A549 (cell line): ENCODE data around the gene SOX6. TPM values are rescaled to one million over a fixed set of nuclear protein-coding genes. Genes with fewer than 3 reads are reported as not detected.

Experiments
- ATAC-seq, 2 experiments: fragments of 200-7000 bp in 1 of 2; fragments of >200 bp in 1 of 2; cut with Nextera tagmentation in 1 of 2; cut with Tn5 transposase in 1 of 2; 3 replicates each; pipeline versions ENCODE4 v1.8.0 to v1.9.1; 2018 to 2020; ENCODE audit warnings: mild to moderate bottlenecking in 1 of 2, moderate library complexity in 1 of 2
- CTCF ChIA-PET: fragments of 300-600 bp; sonication (Branson Sonifier 250); formaldehyde crosslinking; extraction: SDS; loops from one replicate; lab custom pipeline; 2021; ENCODE audit warnings: antibody characterized with exemption, inconsistent platforms; lab: Yijun Ruan, JAX
- POLR2A ChIA-PET: fragments of 350-600 bp; formaldehyde crosslinking; extraction: SDS; loops from one replicate; lab custom pipeline; 2021; ENCODE audit warnings: antibody characterized with exemption, inconsistent platforms; lab: Yijun Ruan, JAX
- DNase-seq, 2 experiments: peaks; one replicate each; pipeline versions ENCODE4 v3.0.0 to v3.0.0-alpha.2; 2011 to 2016; ENCODE audit warnings: low read depth in 1 of 2, low spot score in 1 of 2
- FAIRE-seq: peaks from 2 replicates; lab custom pipeline; 2011; peaks lifted over from hg19 to GRCh38; lab: Jason Lieb, UNC
- H3K27ac ChIP-seq, 2 experiments: fragments of >200 bp; sonication (Bioruptor Twin); formaldehyde crosslinking; 3 replicates each; pipeline ENCODE4 v1.5.1; 2016 to 2017
- H3K4me1 ChIP-seq: fragments of >200 bp; sonication (Bioruptor Twin); formaldehyde crosslinking; 3 replicates; pipeline ENCODE4 v1.6.1; 2016
- H3K4me2 ChIP-seq: fragments of >200 bp; sonication (Bioruptor Twin); formaldehyde crosslinking; 3 replicates; pipeline ENCODE4 v1.6.1; 2016
- H3K4me3 ChIP-seq: fragments of >200 bp; sonication (Bioruptor Twin); formaldehyde crosslinking; 3 replicates; pipeline ENCODE4 v1.5.1; 2016
- H3K9me3 ChIP-seq: fragments of >200 bp; sonication (Bioruptor Twin); formaldehyde crosslinking; 3 replicates; pipeline ENCODE4 v1.6.1; 2016
- CEBPB ChIP-seq, 2 experiments: fragments of >200 bp in 1 of 2; sonication (Bioruptor Twin) in 1 of 2; formaldehyde crosslinking in 1 of 2; IDR thresholded peaks; 2 replicates each; pipeline ENCODE4 v1.6.1; 2012 to 2016
- CHD2 ChIP-seq: fragments of 150-350 bp; IDR thresholded peaks from 2 replicates; pipeline ENCODE4 v1.6.1; 2014; ENCODE audit warnings: low read length; ENCODE audit not compliant: partially characterized antibody
- CTCF ChIP-seq: fragments of >200 bp; sonication (Bioruptor Twin); formaldehyde crosslinking; IDR thresholded peaks from 3 replicates; pipeline ENCODE4 v1.5.1; 2016
- E2F6 ChIP-seq: IDR thresholded peaks from 2 replicates; pipeline ENCODE4 v1.6.1; 2012; ENCODE audit warnings: low read depth, borderline replicate concordance
- EHF ChIP-seq: fragments of 250-450 bp; sonication (Bioruptor Pico); IDR thresholded peaks from 2 replicates; pipeline ENCODE4 v1.5.0; 2020; ENCODE audit warnings: mild to moderate bottlenecking
- EHMT2 ChIP-seq: fragments of 200-600 bp; sonication (generic); IDR thresholded peaks from 2 replicates; pipeline ENCODE4 v1.6.1; 2016; ENCODE audit warnings: antibody characterized with exemption, low read depth, mild to moderate bottlenecking, moderate library complexity
- FOSL2 ChIP-seq, 2 experiments: fragments of 450-650 bp in 1 of 2; fragments of >200 bp in 1 of 2; sonication (Bioruptor Twin) in 1 of 2; formaldehyde crosslinking; IDR thresholded peaks; 2 replicates each; pipeline versions ENCODE4 v1.5.0 to v1.6.1; 2016 to 2020; ENCODE audit warnings: mild to moderate bottlenecking in 1 of 2, moderate library complexity in 1 of 2
- HMGXB4 ChIP-seq: fragments of 250-450 bp; sonication (Bioruptor Pico); IDR thresholded peaks from 2 replicates; pipeline ENCODE4 v1.5.0; 2021; ENCODE audit warnings: mild to moderate bottlenecking, moderate library complexity, borderline replicate concordance
- HOXB13 ChIP-seq: fragments of 250-450 bp; sonication (Bioruptor Pico); IDR thresholded peaks from 2 replicates; pipeline ENCODE4 v1.5.0; 2020; ENCODE audit warnings: low read depth, mild to moderate bottlenecking, moderate library complexity
- KDM5A ChIP-seq: fragments of 200-600 bp; sonication (generic); IDR thresholded peaks from 2 replicates; pipeline ENCODE4 v1.6.1; 2016; ENCODE audit warnings: antibody characterized with exemption, mild to moderate bottlenecking
- MAFK ChIP-seq: fragments of 450-650 bp; IDR thresholded peaks from 2 replicates; pipeline ENCODE4 v1.6.1; 2014; ENCODE audit not compliant: partially characterized antibody
- MAX ChIP-seq: IDR thresholded peaks from 2 replicates; pipeline ENCODE4 v1.6.1; 2012
- NFE2L2 ChIP-seq: fragments of 150-350 bp; conservative IDR thresholded peaks from 2 replicates; pipeline ENCODE4 v1.6.1; 2014; ENCODE audit warnings: low read length
- PHF8 ChIP-seq: fragments of 200-600 bp; sonication (generic); IDR thresholded peaks from 2 replicates; pipeline ENCODE4 v1.6.1; 2016; ENCODE audit warnings: low read depth, mild to moderate bottlenecking, antibody characterized with exemption, moderate library complexity, borderline replicate concordance
- POLR2A ChIP-seq: IDR thresholded peaks from 2 replicates; pipeline ENCODE4 v1.6.1; 2012; ENCODE audit warnings: mild to moderate bottlenecking, low read length
- RFX5 ChIP-seq: fragments of 450-650 bp; IDR thresholded peaks from 2 replicates; pipeline ENCODE4 v1.7.1; 2014; ENCODE audit warnings: antibody characterized with exemption, mild to moderate bottlenecking, moderate library complexity
- USF2 ChIP-seq: fragments of 450-650 bp; IDR thresholded peaks from 2 replicates; pipeline ENCODE4 v1.6.1; 2014; ENCODE audit warnings: antibody characterized with exemption
- ZNF302 ChIP-seq: fragments of 250-450 bp; sonication (Bioruptor Pico); IDR thresholded peaks from 2 replicates; pipeline ENCODE4 v1.9.0; 2021; ENCODE audit warnings: inconsistent platforms, mild to moderate bottlenecking, moderate library complexity
- ZSCAN20 ChIP-seq: fragments of 250-450 bp; sonication (Bioruptor Pico); IDR thresholded peaks from 2 replicates; pipeline ENCODE4 v1.8.0; 2022; ENCODE audit warnings: mild to moderate bottlenecking, moderate library complexity
- WGBS: methylation state at CpG from one replicate; pipeline ENCODE4 v1.1.6; 2017; ENCODE audit errors: missing lambda C conversion rate; 5-methylcytosine and 5-hydroxymethylcytosine counted together
- polyA plus RNA-seq, 4 experiments: library from polyadenylated mRNA; depleted of rRNA in 3 of 4; stranded (reverse); fragments of >200 nt; fragmentation: RNase III in 1 of 4; extraction: RNeasy Plus Mini Kit Qiagen cat#74134 plus additional on column Dnase treatment in 1 of 4; gene quantifications; 2 replicates in 3 of 4; 3 replicates in 1 of 4; pipeline ENCODE4 v1.2.3, GENCODE V29; 2011 to 2017

The SOX6 gene
- polyA plus RNA-seq, 2 of the 4 experiments (the other 2 are of a cell fraction): 0.18 TPM; not detected in 1

GRCh38 chr11:15969701-15970329 is 386.5 kb downstream of the SOX6 start:
- ATAC-seq: no peak
- FAIRE-seq: no peak
- POLR2A ChIA-PET: no interaction called here
- TF ChIP-seq HOXB13 (CRISPR knock-in tag) (no peak), USF2 (no peak), POLR2A (no peak), KDM5A (no peak), CHD2 (no peak)
- 84% methylated on average over 6 of the region's 6 CpGs for WGBS
- Histone ChIP-seq H3K27ac (peak overlapping the region; percentile 78 to 89), H3K4me3 (no peak overlapping the region), H3K4me1 (peaks cover 35% of the 10 kb centered on the region), H3K4me2 (peak overlapping the region; percentile 72), H3K9me3 (no peaks in the 10 kb centered on the region)
- no peak for DNase-seq
- CTCF ChIA-PET: no interaction called here

GRCh38 chr11:15969281-15969680 is 387.1 kb downstream of the SOX6 start:
- peak; percentile 83 to 92 for ATAC-seq
- WGBS: 18% methylated on average over 4 of the region's 4 CpGs
- FAIRE-seq: peak; percentile 91
- no peak for TF ChIP-seq CEBPB (IDR thresholded peaks at IDR 0.05)
- no peak for TF ChIP-seq POLR2A
- 0 out of 2 replicates have a peak, but pooled peaks have one; percentile 15 for TF ChIP-seq MAX
- no peak for TF ChIP-seq E2F6
- TF ChIP-seq ZSCAN20 (CRISPR knock-in tag): no peak
- no peak for TF ChIP-seq EHF (CRISPR knock-in tag)
- TF ChIP-seq PHF8: no peak
- TF ChIP-seq NFE2L2: peak; percentile 67; the same call in 1 of the 2 replicates
- no peak for TF ChIP-seq CTCF
- TF ChIP-seq MAFK: peak; percentile 92
- TF ChIP-seq HMGXB4 (CRISPR knock-in tag): no peak
- TF ChIP-seq ZNF302: no peak; the same call in 1 of the 2 replicates
- no peak for TF ChIP-seq FOSL2 (IDR thresholded peaks at IDR 0.05)
- peak; percentile 79 for TF ChIP-seq FOSL2 (CRISPR knock-in tag; IDR thresholded peaks at IDR 0.05)
- no peak for TF ChIP-seq EHMT2
- no peak for TF ChIP-seq RFX5
- DNase-seq: peak; percentile 35 to 74
- ChIA-PET CTCF (no interaction called here), POLR2A (no interaction called here)
- H3K9me3 ChIP-seq: no peaks in the 10 kb centered on the region
- no peak overlapping the region for H3K4me3 ChIP-seq
- peak overlapping the region; percentile 78 to 89 for H3K27ac ChIP-seq
- H3K4me2 ChIP-seq: peak overlapping the region; percentile 72
- peaks cover 35% of the 10 kb centered on the region for H3K4me1 ChIP-seq
